ENCODE data around the gene EPM2AIP1.

The EPM2AIP1 gene

GRCh38 chr3:37031096-37031682 is 38.3 kb upstream of the EPM2AIP1 start:
- peak overlapping the region; percentile 72 to 82 for H3K27ac ChIP-seq
- TF ChIP-seq CTCF (IDR thresholded peaks at IDR 0.05) = no peak

DNA sequence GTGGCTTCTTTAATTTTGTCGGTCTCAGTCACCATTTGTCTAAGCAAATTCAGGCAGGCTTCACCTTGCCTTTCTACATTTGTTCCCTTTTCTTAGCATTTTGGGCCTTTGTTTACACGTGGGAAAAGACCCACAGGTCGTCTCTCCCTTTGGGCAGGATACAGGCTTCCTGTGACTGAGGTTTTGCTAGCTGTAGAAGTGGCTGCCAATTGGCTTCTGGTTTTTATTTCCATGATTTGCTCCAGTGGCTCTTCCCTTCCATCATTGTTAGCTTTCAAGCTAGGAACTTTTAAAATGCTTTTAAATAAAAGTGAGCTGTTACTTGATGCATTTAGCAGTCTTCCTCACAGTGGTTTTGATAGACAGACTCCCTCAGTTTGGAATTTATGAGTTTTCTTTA is 37.7 kb upstream of the EPM2AIP1 start:
- Histone ChIP-seq H3K27ac (peak overlapping the region; percentile 72 to 82), H3K4me3 (no peak overlapping the region)
- DNase-seq (ENCODE audit: low spot score) = no peak
- no peak for TF ChIP-seq CTCF (IDR thresholded peaks at IDR 0.05)

More at GRCh38 chr3:37031096-37031682, 38.3 kb upstream of the EPM2AIP1 start:
- H3K4me3 ChIP-seq = no peak overlapping the region
- no peak for DNase-seq (ENCODE audit: low spot score)

- TF ChIP-seq CTCF (IDR thresholded peaks at IDR 0.05) = no peak
- DNase-seq (ENCODE audit: low spot score) = no peak
- Histone ChIP-seq H3K4me3 (no peak overlapping the region), H3K27ac (peak overlapping the region; percentile 72 to 73)
These were observed 36.7 kb upstream of the EPM2AIP1 start for GRCh38 chr3:37029516-37030163.

DNA sequence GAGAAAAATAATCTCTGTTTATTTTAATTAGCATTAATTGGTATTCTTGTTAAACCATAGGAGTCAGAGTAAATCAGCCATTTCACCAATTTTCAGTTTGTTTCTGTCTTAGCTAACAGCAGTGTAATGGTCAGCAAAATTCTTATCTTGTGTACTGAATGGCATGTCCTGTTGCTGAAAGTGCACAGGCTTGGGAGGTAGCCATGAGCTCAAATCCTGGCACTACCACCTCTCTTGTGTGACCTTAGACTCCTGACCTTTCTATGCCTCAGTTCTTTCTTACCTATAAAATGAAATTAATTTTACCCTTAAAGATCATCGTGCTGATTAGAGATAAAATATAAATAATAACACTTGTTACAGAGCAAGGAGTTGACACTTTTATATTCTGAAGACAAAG is 36.2 kb upstream of the EPM2AIP1 start:
- no peak for TF ChIP-seq CTCF (IDR thresholded peaks at IDR 0.05)
- no peak for DNase-seq (ENCODE audit: low spot score)
- Histone ChIP-seq H3K4me3 (no peak overlapping the region), H3K27ac (peak overlapping the region; percentile 72 to 73)

DNA sequence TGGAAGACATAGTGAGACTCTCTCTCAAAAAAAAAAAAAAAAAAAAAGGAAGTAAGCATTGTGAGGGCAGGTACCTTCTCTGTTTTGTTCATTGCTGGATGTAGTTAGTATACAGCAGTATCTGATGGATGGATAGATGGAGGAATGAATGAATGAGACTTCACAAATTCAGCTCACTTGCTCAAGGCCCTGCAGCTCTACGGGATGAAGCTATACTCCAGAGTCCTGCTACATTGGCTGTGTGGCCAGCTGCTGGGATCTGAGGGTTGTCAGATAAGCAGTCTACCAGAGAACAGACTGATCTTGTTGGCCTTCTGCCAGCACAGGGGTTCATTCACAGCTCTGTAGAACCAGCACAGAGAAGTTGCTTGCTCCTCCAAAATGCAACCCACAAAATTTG is 35.4 kb upstream of the EPM2AIP1 start:
- H3K4me3 ChIP-seq = no peak overlapping the region
- H3K27ac ChIP-seq = peak overlapping the region; percentile 43 to 71
- no peak for DNase-seq (ENCODE audit: low spot score)
- no peak for TF ChIP-seq CTCF (IDR thresholded peaks at IDR 0.05)

DNA sequence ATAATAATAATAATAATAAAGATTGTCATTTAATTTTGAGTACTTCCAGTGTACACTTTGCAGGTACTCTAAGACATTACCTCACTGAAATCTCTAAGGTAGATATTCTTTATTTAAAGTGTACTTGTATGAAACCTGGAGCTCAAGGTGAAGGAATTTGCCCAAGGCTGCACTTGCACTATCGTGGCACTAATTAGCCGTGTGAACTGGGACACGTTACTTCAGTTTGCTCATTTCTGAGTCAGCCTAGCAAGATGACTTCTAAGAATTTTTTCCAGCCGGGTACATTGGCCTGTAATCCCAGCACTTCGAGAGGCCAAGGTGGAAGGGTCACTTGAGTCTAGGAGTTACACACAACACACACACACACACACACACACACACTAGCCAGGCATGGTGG is 33.9 kb upstream of the EPM2AIP1 start:
- Histone ChIP-seq H3K4me3 (no peak overlapping the region), H3K27ac (peak overlapping the region in 1 of 2 donors; percentile 33)
- TF ChIP-seq CTCF (IDR thresholded peaks at IDR 0.05) = no peak
- DNase-seq (ENCODE audit: low spot score) = no peak

Data from coronary artery (tissue), 2 donors.